PC-3 (cell line): ENCODE results near the gene ST3GAL6. TPM values are rescaled to one million over a fixed set of nuclear protein-coding genes. Genes with fewer than 3 reads are reported as not detected.

Source experiments
- ATAC-seq: fragments of 200-7000 bp; cut with Tn5 transposase; 2 replicates; pipeline ENCODE4 v1.9.1; 2020; ENCODE audit warnings: mild to moderate bottlenecking, moderate library complexity
- BruUV-seq: library from RNA; stranded (reverse); fragments of 400-500 nt; replicated peaks from 2 replicates; lab custom pipeline; 2021; lab: Mats Ljungman, UMichigan
- CTCF ChIA-PET: fragments of 300-600 bp; sonication (Branson Sonifier 250); formaldehyde crosslinking; loops from one replicate; lab custom pipeline; 2022; ENCODE audit warnings: antibody characterized with exemption; lab: Charles Lee
- POLR2A ChIA-PET: fragments of 300-600 bp; sonication (Branson Sonifier 250); formaldehyde crosslinking; loops from one replicate; lab custom pipeline; 2022; ENCODE audit warnings: antibody characterized with exemption; ENCODE audit not compliant: unreplicated experiment; lab: Charles Lee
- DNase-seq: peaks from one replicate; pipeline ENCODE4 v3.0.0-alpha.2; 2015
- H2AFZ ChIP-seq: fragments of 300-600 bp; sonication (generic); 2 replicates; pipeline ENCODE4 v1.6.0; 2016; ENCODE audit warnings: antibody characterized with exemption, low read length
- H3F3A ChIP-seq: fragments of 300-600 bp; sonication (generic); one replicate; pipeline ENCODE4 v1.6.0; 2017; ENCODE audit warnings: antibody characterized with exemption, low read length, control low read depth, mild to moderate bottlenecking; ENCODE audit not compliant: unreplicated experiment
- H3K27ac ChIP-seq: fragments of 300-600 bp; sonication (generic); 2 replicates; pipeline ENCODE4 v1.5.1; 2016; ENCODE audit warnings: mild to moderate bottlenecking, low read length
- H3K27me3 ChIP-seq: fragments of 300-600 bp; sonication (generic); 2 replicates; pipeline ENCODE4 v1.6.1; 2016; ENCODE audit warnings: low read length, mixed read lengths
- H3K36me3 ChIP-seq: fragments of 300-600 bp; sonication (generic); 2 replicates; pipeline ENCODE4 v1.6.1; 2016; ENCODE audit warnings: low read depth, mixed run types, low read length, mixed read lengths
- H3K4me1 ChIP-seq: fragments of 300-600 bp; sonication (generic); 2 replicates; pipeline ENCODE4 v1.5.1; 2016; ENCODE audit warnings: low read length; ENCODE audit not compliant: insufficient read depth
- H3K4me2 ChIP-seq: fragments of 300-600 bp; sonication (generic); 2 replicates; pipeline ENCODE4 v1.6.0; 2016; ENCODE audit warnings: low read length
- H3K4me3 ChIP-seq: fragments of 300-600 bp; sonication (generic); 2 replicates; pipeline ENCODE4 v1.5.1; 2016; ENCODE audit warnings: mild to moderate bottlenecking, low read length, mixed read lengths
- H3K79me2 ChIP-seq: fragments of 300-600 bp; sonication (generic); 2 replicates; pipeline ENCODE4 v1.6.1; 2017; ENCODE audit warnings: low read length, mixed read lengths
- H3K9ac ChIP-seq: fragments of 300-600 bp; sonication (generic); 2 replicates; pipeline ENCODE4 v1.6.0; 2016; ENCODE audit warnings: mild to moderate bottlenecking, low read length
- H3K9me2 ChIP-seq: fragments of 300-600 bp; sonication (generic); replicated peaks from 2 replicates; pipeline ENCODE4 v1.6.1; 2016; ENCODE audit warnings: mixed run types, low read length, mixed read lengths
- H3K9me3 ChIP-seq: fragments of 300-600 bp; sonication (generic); 2 replicates; pipeline ENCODE4 v1.6.1; 2016; ENCODE audit warnings: low read length, mixed read lengths
- H4K20me1 ChIP-seq: fragments of 300-600 bp; sonication (generic); 2 replicates; pipeline ENCODE4 v1.6.1; 2016; ENCODE audit warnings: low read length, mixed read lengths
- CTCF ChIP-seq: fragments of 300-600 bp; sonication (generic); conservative IDR thresholded peaks from 2 replicates; pipeline ENCODE4 v1.5.1; 2017; ENCODE audit warnings: antibody characterized with exemption, low read depth, mild to moderate bottlenecking, low read length
- EZH2 ChIP-seq: fragments of 300-600 bp; sonication (generic); IDR thresholded peaks from one replicate; pipeline ENCODE4 v1.6.1; 2017; ENCODE audit warnings: antibody characterized with exemption, mild to moderate bottlenecking, low read length; ENCODE audit not compliant: unreplicated experiment
- EZH2phosphoT487 ChIP-seq: fragments of 300-600 bp; sonication (generic); IDR thresholded peaks from 2 replicates; pipeline ENCODE4 v1.6.1; 2018; ENCODE audit warnings: mild to moderate bottlenecking, antibody characterized with exemption, low read length, borderline replicate concordance
- intact Hi-C: fragments of 100-400 bp; cut with micrococcal nuclease; formaldehyde crosslinking; loops from 2 replicates; pipeline ENCODE4 v1.9.0; 2023
- total RNA-seq: library from RNA; depleted of rRNA; stranded (reverse); fragments of >200 nt; gene quantifications from 2 replicates; pipeline ENCODE4 v1.2.3, GENCODE V29; 2014

The ST3GAL6 gene
- total RNA-seq, 1 experiment from 2014 or later: 11.5 TPM

GRCh38 chr3:98799479-98799878 is 36.3 kb downstream of the ST3GAL6 start:
- no peaks in the 10 kb centered on the region for H3K4me1 ChIP-seq
- DNase-seq (no peak), ATAC-seq (no peak)
- H3K27me3 ChIP-seq: no peaks in the 10 kb centered on the region
- H3K9me2 ChIP-seq: no peaks in the 10 kb centered on the region
- POLR2A ChIA-PET: no interaction called here
- no peak overlapping the region for H3K4me3 ChIP-seq
- H4K20me1 ChIP-seq: peaks cover 25% of the 10 kb centered on the region; the same call in 1 of the 2 replicates
- peaks cover 16% of the 10 kb centered on the region for H3F3A ChIP-seq
- no peaks in the 10 kb centered on the region for H3K9me3 ChIP-seq
- TF ChIP-seq EZH2phosphoT487 (no peak), EZH2 (no peak), CTCF (no peak)
- no peak overlapping the region for H3K9ac ChIP-seq
- H3K36me3 ChIP-seq: peaks cover 55% of the 10 kb centered on the region
- intact Hi-C loops: no loop called here
- no peak overlapping the region for H3K27ac ChIP-seq
- no peak overlapping the region for H3K4me2 ChIP-seq
- CTCF ChIA-PET: no interaction called here
- BruUV-seq: no TSS peak
- H2AFZ ChIP-seq: no peak overlapping the region
- H3K79me2 ChIP-seq: no peaks in the 10 kb centered on the region

GRCh38 chr3:98800401-98800800 is 37.3 kb downstream of the ST3GAL6 start:
- no peaks in the 10 kb centered on the region for H3K9me2 ChIP-seq
- H3K79me2 ChIP-seq: no peaks in the 10 kb centered on the region
- H3F3A ChIP-seq: peaks cover 16% of the 10 kb centered on the region
- intact Hi-C loops: loop anchor here (5.0 kb wide), 1 partner anchor 758 kb away; no protein-coding TSS in a partner anchor
- H4K20me1 ChIP-seq: peaks cover 25% of the 10 kb centered on the region; the same call in 1 of the 2 replicates
- TF ChIP-seq CTCF: no peak
- no peak for TF ChIP-seq EZH2phosphoT487
- TF ChIP-seq EZH2: no peak
- POLR2A ChIA-PET: no interaction called here
- peaks cover 63% of the 10 kb centered on the region for H3K36me3 ChIP-seq
- no peaks in the 10 kb centered on the region for H3K4me1 ChIP-seq
- H3K4me2 ChIP-seq: no peak overlapping the region
- H3K4me3 ChIP-seq: no peak overlapping the region
- ATAC-seq (peak; percentile 37), DNase-seq (no peak)
- CTCF ChIA-PET: no interaction called here
- no peak overlapping the region for H3K27ac ChIP-seq
- no peaks in the 10 kb centered on the region for H3K9me3 ChIP-seq
- BruUV-seq: no TSS peak
- H3K9ac ChIP-seq: no peak overlapping the region
- H3K27me3 ChIP-seq: no peaks in the 10 kb centered on the region
- no peak overlapping the region for H2AFZ ChIP-seq

GRCh38 chr3:98801043-98801747 is 38.1 kb downstream of the ST3GAL6 start:
- CTCF ChIA-PET: no interaction called here
- Histone ChIP-seq H3K36me3 (peaks cover 64% of the 10 kb centered on the region), H3K9me2 (no peaks in the 10 kb centered on the region), H3K27ac (no peak overlapping the region), H4K20me1 (peaks cover 25% of the 10 kb centered on the region; the same call in 1 of the 2 replicates), H3K4me1 (no peaks in the 10 kb centered on the region), H3K27me3 (no peaks in the 10 kb centered on the region), H3K9me3 (no peaks in the 10 kb centered on the region), H3K9ac (no peak overlapping the region), H3K4me2 (no peak overlapping the region), H3K4me3 (no peak overlapping the region), H2AFZ (no peak overlapping the region), H3F3A (peaks cover 20% of the 10 kb centered on the region), H3K79me2 (no peaks in the 10 kb centered on the region)
- DNase-seq: no peak
- no TSS peak for BruUV-seq
- no peak for TF ChIP-seq EZH2
- TF ChIP-seq CTCF: peak; percentile 53
- TF ChIP-seq EZH2phosphoT487: no peak
- ATAC-seq: peak; percentile 40; the same call in 1 of the 2 replicates
- intact Hi-C loops: loop anchor here (5.0 kb wide), 1 partner anchor 759 kb away; no protein-coding TSS in a partner anchor
- POLR2A ChIA-PET: no interaction called here
